Kidney (tissue), 14 donors: ENCODE results near the gene AUTS2. TPM values are rescaled to one million over a fixed set of nuclear protein-coding genes. Genes with fewer than 3 reads are reported as not detected.
"Not testable (repeated sequence)": the region's sequence is repeated elsewhere in the genome, so short reads cannot be mapped to it uniquely, and the experiment has no call there.

Experiments used
- DNase-seq, 5 donors: peaks; one replicate each; pipeline ENCODE4 v3.0.0-alpha.2; 2013 to 2020
- FAIRE-seq: peaks from 2 replicates; lab custom pipeline; 2012; peaks lifted over from hg19 to GRCh38; lab: Jason Lieb, UNC
- H3K27ac ChIP-seq, 2 donors: one replicate each; pipeline ENCODE4 v1.7.0; 2013; ENCODE audit warnings: low read depth in 2 of 2, low read length in 2 of 2, inconsistent platforms in 1 of 2
- H3K27me3 ChIP-seq: one replicate; pipeline ENCODE4 v1.7.1; 2013; ENCODE audit warnings: low read length, inconsistent platforms; ENCODE audit not compliant: control insufficient read depth, insufficient read depth
- H3K36me3 ChIP-seq, 3 donors: one replicate each; pipeline versions ENCODE4 v1.7.0 to v1.7.1; 2013; ENCODE audit warnings: low read length in 3 of 3, control low read depth in 1 of 3, inconsistent platforms in 1 of 3; ENCODE audit not compliant: insufficient read depth in 3 of 3, control insufficient read depth in 2 of 3
- H3K4me1 ChIP-seq, 3 donors: one replicate each; pipeline versions ENCODE4 v1.7.0 to v1.7.1; 2013; ENCODE audit warnings: low read length in 3 of 3, inconsistent platforms in 1 of 3, low read depth in 1 of 3; ENCODE audit not compliant: control insufficient read depth in 2 of 3, insufficient read depth in 2 of 3
- H3K4me3 ChIP-seq, 3 donors: one replicate each; pipeline versions ENCODE4 v1.7.0 to v1.8.1; 2013; ENCODE audit warnings: low read length in 3 of 3, control low read depth in 1 of 3, inconsistent platforms in 1 of 3
- H3K9ac ChIP-seq, 3 donors: one replicate each; pipeline versions ENCODE4 v1.7.0 to v1.7.1; 2013; ENCODE audit warnings: low read length in 3 of 3, control low read depth in 1 of 3, inconsistent platforms in 1 of 3
- H3K9me3 ChIP-seq, 3 donors: one replicate each; pipeline versions ENCODE4 v1.7.0 to v1.7.1; 2013; ENCODE audit warnings: low read length in 3 of 3, control low read depth in 1 of 3, inconsistent platforms in 1 of 3; ENCODE audit not compliant: control insufficient read depth in 2 of 3, insufficient read depth in 1 of 3
- intact Hi-C: fragments of 100-400 bp; cut with DNase I; formaldehyde crosslinking; loops from one replicate; pipeline ENCODE4 v1.11.1; 2022
- polyA plus RNA-seq: library from polyadenylated mRNA; stranded (reverse); fragments of 350-450 nt; fragmentation: Illumina TruSeq; extraction: RNeasy Lipid Tissue Mini Kit (QIAGEN cat#74804); gene quantifications from one replicate; pipeline ENCODE4 v1.2.3, GENCODE V29; 2014; ENCODE audit warnings: low read depth, low replicate concordance; ENCODE audit not compliant: insufficient read depth
- total RNA-seq: library from RNA; stranded (reverse); fragmentation: NEBNext Ultra II Directional; extraction: Animal tissue kit (Norgen Biotek cat#: 25700); gene quantifications from one replicate; pipeline ENCODE4 v1.2.1, GENCODE V29; 2021
- TF ChIP-seq, protein P1 (sequence below): IDR thresholded peaks from 3 replicates; pipeline ENCODE4 v1.5.1; 2012; ENCODE audit warnings: mild to moderate bottlenecking, moderate library complexity, borderline replicate concordance; ENCODE audit not compliant: insufficient read depth; ENCODE audit errors: extremely low read depth
- donor health status: control.
- donor health status: control.
- donor health status: control.
- donor health status: control.
- donor health status: control.
- donor health status: DM: yes; HTN: yes; CAD: no.
- donor health status: Normal renal cell carcinoma (clear cell type).

The AUTS2 gene
- total and polyA plus RNA-seq, 2 donors from 2014 or later, result 5.2 to 33.8 TPM

DNA sequence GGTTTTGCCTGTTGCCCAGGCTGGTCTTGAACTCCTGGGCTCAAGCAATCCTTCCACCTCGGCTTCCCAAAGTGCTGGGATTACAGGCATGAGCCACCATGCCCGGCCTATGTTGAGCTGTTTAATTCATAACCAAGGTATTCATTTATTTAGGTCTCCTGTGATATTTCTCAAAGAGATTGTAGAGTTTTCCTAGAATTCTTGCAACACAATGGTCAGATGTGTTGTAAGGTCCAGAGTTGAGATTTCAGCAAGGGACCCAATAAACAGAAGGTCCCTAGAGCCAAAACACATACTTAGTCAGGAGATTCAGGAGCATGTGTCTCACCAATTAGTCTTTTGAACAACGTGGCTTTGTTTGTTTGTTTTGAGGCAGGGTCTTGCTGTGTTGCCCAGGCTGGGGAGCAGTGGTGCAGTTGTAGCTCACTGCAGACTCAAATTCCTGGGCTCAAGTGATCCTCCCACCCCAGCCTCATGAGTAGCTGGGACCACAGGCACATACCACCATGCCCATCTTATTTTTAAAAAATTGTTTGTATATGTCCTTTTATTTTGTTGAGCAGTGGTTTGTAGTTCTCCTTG is 1212.4 kb downstream of the AUTS2 start:
- Histone ChIP-seq H3K27ac (no peak overlapping the region), H3K36me3 (no peaks in the 10 kb centered on the region), H3K27me3 (no peaks in the 10 kb centered on the region), H3K4me3 (no peak overlapping the region), H3K9ac (no peak overlapping the region), H3K4me1 (no peaks in the 10 kb centered on the region), H3K9me3 (no peaks in the 10 kb centered on the region)
- intact Hi-C loops, result no loop called here
- TF ChIP-seq, protein P1, sequence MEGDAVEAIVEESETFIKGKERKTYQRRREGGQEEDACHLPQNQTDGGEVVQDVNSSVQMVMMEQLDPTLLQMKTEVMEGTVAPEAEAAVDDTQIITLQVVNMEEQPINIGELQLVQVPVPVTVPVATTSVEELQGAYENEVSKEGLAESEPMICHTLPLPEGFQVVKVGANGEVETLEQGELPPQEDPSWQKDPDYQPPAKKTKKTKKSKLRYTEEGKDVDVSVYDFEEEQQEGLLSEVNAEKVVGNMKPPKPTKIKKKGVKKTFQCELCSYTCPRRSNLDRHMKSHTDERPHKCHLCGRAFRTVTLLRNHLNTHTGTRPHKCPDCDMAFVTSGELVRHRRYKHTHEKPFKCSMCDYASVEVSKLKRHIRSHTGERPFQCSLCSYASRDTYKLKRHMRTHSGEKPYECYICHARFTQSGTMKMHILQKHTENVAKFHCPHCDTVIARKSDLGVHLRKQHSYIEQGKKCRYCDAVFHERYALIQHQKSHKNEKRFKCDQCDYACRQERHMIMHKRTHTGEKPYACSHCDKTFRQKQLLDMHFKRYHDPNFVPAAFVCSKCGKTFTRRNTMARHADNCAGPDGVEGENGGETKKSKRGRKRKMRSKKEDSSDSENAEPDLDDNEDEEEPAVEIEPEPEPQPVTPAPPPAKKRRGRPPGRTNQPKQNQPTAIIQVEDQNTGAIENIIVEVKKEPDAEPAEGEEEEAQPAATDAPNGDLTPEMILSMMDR, result no peak
- FAIRE-seq, result no peak
- DNase-seq, result no peak

DNA sequence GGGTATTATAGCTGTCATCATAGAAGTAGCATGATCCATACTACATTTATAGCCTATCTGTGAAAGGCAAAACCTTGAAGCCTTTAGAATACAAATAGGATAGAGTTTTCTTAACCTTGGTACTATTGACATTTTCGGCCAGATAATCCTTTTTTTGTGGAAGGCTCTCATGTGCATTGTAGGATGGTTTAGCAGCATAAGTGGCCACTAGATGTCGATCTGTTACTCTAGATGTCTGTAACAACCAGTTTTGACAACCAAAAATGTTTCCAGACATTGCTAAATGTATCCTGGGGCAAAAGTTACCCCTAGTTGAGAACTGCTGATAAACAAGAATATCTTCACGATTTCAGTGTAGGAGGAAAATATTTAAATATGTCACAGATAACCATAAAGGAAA is 1214.2 kb downstream of the AUTS2 start:
- H3K27me3 ChIP-seq, result no peaks in the 10 kb centered on the region
- no peak for FAIRE-seq
- TF ChIP-seq, protein P1, result no peak
- no peak overlapping the region for H3K9ac ChIP-seq
- no peaks in the 10 kb centered on the region for H3K9me3 ChIP-seq
- intact Hi-C loops, result no loop called here
- H3K36me3 ChIP-seq, result no peaks in the 10 kb centered on the region
- no peaks in the 10 kb centered on the region for H3K4me1 ChIP-seq
- no peak overlapping the region for H3K4me3 ChIP-seq
- no peak overlapping the region for H3K27ac ChIP-seq
- no peak for DNase-seq

DNA sequence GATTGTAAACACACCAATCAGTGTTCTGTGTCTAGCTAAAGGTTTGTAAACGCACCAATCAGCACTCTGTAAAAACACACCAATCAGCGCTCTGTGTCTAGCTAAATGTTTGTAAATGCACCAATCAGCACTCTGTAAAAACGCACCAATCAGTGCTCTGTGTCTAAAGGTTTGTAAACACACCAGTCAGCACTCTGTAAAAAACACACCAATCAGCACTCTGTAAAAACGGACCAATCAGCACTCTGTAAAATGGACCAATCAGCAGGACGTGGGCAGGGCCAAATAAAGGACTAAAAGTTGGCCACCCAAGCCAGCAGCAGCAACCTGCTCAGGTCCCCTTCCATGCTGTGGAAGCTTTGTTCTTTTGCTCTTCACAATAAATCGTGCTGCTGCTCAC is 1224.2 kb downstream of the AUTS2 start:
- H3K9me3 ChIP-seq, DNase-seq, H3K9ac ChIP-seq, H3K4me1 ChIP-seq, H3K4me3 ChIP-seq, H3K36me3 ChIP-seq, H3K27ac ChIP-seq, FAIRE-seq, intact Hi-C loops, H3K27me3 ChIP-seq: not testable (repeated sequence)

DNA sequence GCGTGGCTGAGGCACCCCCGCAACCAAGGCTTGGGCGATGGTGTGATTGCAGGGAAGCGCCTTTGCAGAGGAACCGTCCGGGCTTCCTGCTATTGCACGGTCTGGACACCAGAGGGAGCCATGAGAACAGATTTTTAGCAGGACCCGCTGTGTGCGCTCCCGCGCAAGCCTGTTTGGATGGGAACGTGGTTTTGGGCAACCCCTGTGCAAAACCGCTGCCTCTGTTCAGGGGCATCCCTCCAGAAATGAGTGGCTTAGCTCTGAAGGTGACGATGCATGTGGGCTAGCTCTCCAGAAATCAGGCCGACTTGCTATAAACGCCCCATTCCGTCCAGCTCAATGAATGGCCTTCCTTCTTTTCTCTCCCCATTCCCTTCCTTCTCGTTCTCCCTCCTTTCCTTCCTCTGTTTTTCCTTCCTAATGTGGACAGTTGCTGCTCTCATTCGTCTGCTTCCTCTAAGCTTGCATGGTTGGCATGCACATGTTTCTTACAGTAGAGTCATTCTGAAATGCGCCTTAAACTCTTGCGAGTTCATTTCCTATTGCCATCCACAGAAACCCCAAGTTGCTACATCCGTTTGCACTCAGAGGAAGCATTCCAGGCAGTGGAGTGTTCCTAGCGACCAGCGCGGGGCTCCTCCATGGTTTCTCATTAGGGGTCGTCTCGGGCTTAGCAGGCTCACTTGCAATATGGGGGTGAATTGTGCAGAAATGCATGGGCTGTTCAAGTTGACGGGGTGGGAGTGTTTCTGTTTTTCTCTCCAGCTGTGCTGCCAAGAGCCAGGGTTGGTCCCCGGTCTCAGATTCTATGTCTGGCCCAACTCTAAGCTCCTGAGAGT is 1231.2 kb downstream of the AUTS2 start:
- Histone ChIP-seq H3K9ac (peak overlapping the region in 1 of 3 donors; percentile 12), H3K4me1 (peaks cover 0 to 4% (median 4%) of the 10 kb centered on the region in 3 donors), H3K27me3 (no peaks in the 10 kb centered on the region), H3K27ac (no peak overlapping the region), H3K9me3 (no peaks in the 10 kb centered on the region), H3K36me3 (no peaks in the 10 kb centered on the region), H3K4me3 (peak overlapping the region in 2 of 3 donors; percentile 17 to 37)
- peak; percentile 79 to 81 (median 79) for DNase-seq
- TF ChIP-seq, protein P1, result peak; percentile 83
- no peak for FAIRE-seq
- intact Hi-C loops, result no loop called here
